Measurements from ENCODE around the gene CHTF18.

DNA sequence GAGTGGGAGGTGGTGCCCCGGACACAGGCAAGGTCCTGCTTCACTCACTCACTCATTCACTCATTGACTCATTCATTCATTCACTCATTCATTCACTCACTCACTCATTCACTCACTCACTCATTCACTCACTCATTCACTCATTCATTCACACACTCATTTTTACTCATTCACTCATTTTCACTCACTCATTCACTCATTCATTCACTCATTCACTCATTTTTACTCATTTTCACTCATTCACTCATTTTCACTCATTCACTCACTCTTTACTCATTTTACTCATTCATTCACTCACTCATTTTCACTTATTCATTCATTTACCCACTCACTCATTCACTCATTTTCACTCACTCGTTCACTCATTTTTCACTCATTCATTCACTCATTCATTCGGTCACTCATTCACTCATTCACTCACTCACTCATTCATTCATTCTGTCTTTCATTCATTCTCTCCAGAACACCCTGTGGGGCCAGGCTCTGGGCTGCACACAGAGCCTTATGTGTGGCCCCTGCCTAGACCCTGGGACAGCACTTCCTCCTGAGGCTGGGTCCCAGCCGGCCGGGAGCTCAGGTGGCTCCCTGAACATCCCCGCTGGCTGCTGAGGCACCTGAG, 9.4 kb upstream of the CHTF18 start:
- no peak for TF ChIP-seq POLR2AphosphoS5 (IDR thresholded peaks at IDR 0.05; ENCODE audit: low read depth, low read length)
- TF ChIP-seq POLR2A (IDR thresholded peaks at IDR 0.05; ENCODE audit: low read depth, low read length): no peak

All from GM12891 (cell line).